Type B pancreatic cell (in vitro differentiated cells): ENCODE results near the gene MUC13. TPM values are rescaled to one million over a fixed set of nuclear protein-coding genes. Genes with fewer than 3 reads are reported as not detected.
A peak's percentile ranks its signal among the peaks of the same experiment; 100 is the strongest.

Experiments
- DNase-seq: peaks from one replicate; pipeline ENCODE4 v3.0.0; 2021; ENCODE audit warnings: mixed read lengths; ENCODE audit not compliant: unreplicated experiment; ENCODE audit errors: extremely low spot score
- H3K27ac Mint-ChIP-seq: 2 replicates; pipeline ENCODE4 v1.8.0; 2021; ENCODE audit warnings: mild to moderate bottlenecking, mixed read lengths
- H3K27me3 Mint-ChIP-seq: 2 replicates; pipeline ENCODE4 v1.8.0; 2021; ENCODE audit warnings: mixed read lengths
- H3K36me3 Mint-ChIP-seq: 2 replicates; pipeline ENCODE4 v1.8.0; 2021; ENCODE audit warnings: mixed read lengths
- H3K4me1 Mint-ChIP-seq: one replicate; pipeline ENCODE4 v1.8.0; 2021; ENCODE audit warnings: mixed read lengths; ENCODE audit not compliant: unreplicated experiment
- H3K4me3 Mint-ChIP-seq: 2 replicates; pipeline ENCODE4 v1.8.0; 2021; ENCODE audit warnings: mild to moderate bottlenecking, mixed read lengths
- H3K9me3 Mint-ChIP-seq: 2 replicates; pipeline ENCODE4 v1.8.0; 2021; ENCODE audit warnings: mixed read lengths
- long read RNA-seq: library from polyadenylated mRNA; unstranded; transcript quantifications from one replicate; pipeline ENCODE4 v2.0.0, GENCODE V29; 2020
- total RNA-seq: library from RNA; stranded (reverse); gene quantifications from 2 replicates; pipeline ENCODE4 v1.2.1, GENCODE V29; 2021; ENCODE audit warnings: low replicate concordance
- TF ChIP-seq, protein P1 (sequence below): fragments of 200-600 bp; sonication (generic); conservative IDR thresholded peaks from 2 replicates; pipeline ENCODE4 v1.5.0; 2021; ENCODE audit warnings: antibody characterized with exemption, mild to moderate bottlenecking

Gene MUC13
- total RNA-seq: 38.3 and 92.6 TPM in 2 replicates
- long read RNA-seq, transcript MUC13-205 (12 exons, 2,879 nt): major isoform, 23 of 66 reads
- long read RNA-seq, partial matches to known transcripts: 40 of 66 reads
- long read RNA-seq, other reads (novel, unspliced or antisense): 3 of 66 reads

GRCh38 chr3:124934577-124934976 is at the start of gene MUC13:
Gene MUC13 (minus strand): TSS chr3:124934751. CDS start chr3:124934712, 39 bp downstream.
- H3K4me3 Mint-ChIP-seq: peak within 1 kb of the TSS; percentile 17
- no peaks in the 10 kb centered on the region for H3K9me3 Mint-ChIP-seq
- H3K27ac Mint-ChIP-seq: peak within 1 kb of the TSS; percentile 30
- TF ChIP-seq, protein P1, sequence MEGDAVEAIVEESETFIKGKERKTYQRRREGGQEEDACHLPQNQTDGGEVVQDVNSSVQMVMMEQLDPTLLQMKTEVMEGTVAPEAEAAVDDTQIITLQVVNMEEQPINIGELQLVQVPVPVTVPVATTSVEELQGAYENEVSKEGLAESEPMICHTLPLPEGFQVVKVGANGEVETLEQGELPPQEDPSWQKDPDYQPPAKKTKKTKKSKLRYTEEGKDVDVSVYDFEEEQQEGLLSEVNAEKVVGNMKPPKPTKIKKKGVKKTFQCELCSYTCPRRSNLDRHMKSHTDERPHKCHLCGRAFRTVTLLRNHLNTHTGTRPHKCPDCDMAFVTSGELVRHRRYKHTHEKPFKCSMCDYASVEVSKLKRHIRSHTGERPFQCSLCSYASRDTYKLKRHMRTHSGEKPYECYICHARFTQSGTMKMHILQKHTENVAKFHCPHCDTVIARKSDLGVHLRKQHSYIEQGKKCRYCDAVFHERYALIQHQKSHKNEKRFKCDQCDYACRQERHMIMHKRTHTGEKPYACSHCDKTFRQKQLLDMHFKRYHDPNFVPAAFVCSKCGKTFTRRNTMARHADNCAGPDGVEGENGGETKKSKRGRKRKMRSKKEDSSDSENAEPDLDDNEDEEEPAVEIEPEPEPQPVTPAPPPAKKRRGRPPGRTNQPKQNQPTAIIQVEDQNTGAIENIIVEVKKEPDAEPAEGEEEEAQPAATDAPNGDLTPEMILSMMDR: no peak
- H3K4me1 Mint-ChIP-seq: peaks cover 10% of the 10 kb centered on the region
- H3K36me3 Mint-ChIP-seq: no peaks in the 10 kb centered on the region
- no peak for DNase-seq
- peaks cover 5% of the 10 kb centered on the region for H3K27me3 Mint-ChIP-seq

GRCh38 chr3:124982855-124983254 is 48.3 kb upstream of the MUC13 start:
- H3K27ac Mint-ChIP-seq: no peak overlapping the region

GRCh38 chr3:124981472-124981871 is 46.9 kb upstream of the MUC13 start:
- TF ChIP-seq, protein P1: no peak
- Mint-ChIP-seq H3K36me3 (peaks cover 12% of the 10 kb centered on the region), H3K4me3 (no peak overlapping the region), H3K9me3 (peaks cover 4% of the 10 kb centered on the region), H3K27ac (no peak overlapping the region), H3K27me3 (no peaks in the 10 kb centered on the region), H3K4me1 (peaks cover 4% of the 10 kb centered on the region)
- no peak for DNase-seq

More at GRCh38 chr3:124982855-124983254, 48.3 kb upstream of the MUC13 start:
- Mint-ChIP-seq H3K4me3 (no peak overlapping the region), H3K4me1 (peaks cover 4% of the 10 kb centered on the region), H3K27me3 (no peaks in the 10 kb centered on the region), H3K9me3 (peaks cover 4% of the 10 kb centered on the region), H3K36me3 (no peaks in the 10 kb centered on the region)
- TF ChIP-seq, protein P1: no peak
- DNase-seq: no peak

- Mint-ChIP-seq H3K27me3 (no peaks in the 10 kb centered on the region), H3K9me3 (no peaks in the 10 kb centered on the region), H3K4me1 (no peaks in the 10 kb centered on the region), H3K36me3 (peaks cover 17% of the 10 kb centered on the region), H3K4me3 (no peak overlapping the region), H3K27ac (no peak overlapping the region)
- DNase-seq: no peak
- TF ChIP-seq, protein P1: no peak
Observed at GRCh38 chr3:124978627-124979026, 44.1 kb upstream of the MUC13 start.

- Mint-ChIP-seq H3K4me3 (no peak overlapping the region), H3K9me3 (no peaks in the 10 kb centered on the region), H3K4me1 (no peaks in the 10 kb centered on the region), H3K27me3 (no peaks in the 10 kb centered on the region), H3K27ac (no peak overlapping the region), H3K36me3 (peaks cover 17% of the 10 kb centered on the region)
- TF ChIP-seq, protein P1: no peak
- no peak for DNase-seq
Observed at GRCh38 chr3:124976383-124976782, 41.8 kb upstream of the MUC13 start.
